22Rv1 (cell line): ENCODE data around the gene CRYM.

Experiments
- ZFX ChIP-seq: fragments of 450-650 bp; IDR thresholded peaks from 2 replicates; pipeline ENCODE4 v1.6.1; 2017; ENCODE audit warnings: antibody characterized with exemption, borderline replicate concordance
- TF ChIP-seq, protein P1 (sequence below): fragments of 450-650 bp; IDR thresholded peaks from 2 replicates; pipeline ENCODE4 v1.5.1; 2017; ENCODE audit warnings: mild to moderate bottlenecking

DNA sequence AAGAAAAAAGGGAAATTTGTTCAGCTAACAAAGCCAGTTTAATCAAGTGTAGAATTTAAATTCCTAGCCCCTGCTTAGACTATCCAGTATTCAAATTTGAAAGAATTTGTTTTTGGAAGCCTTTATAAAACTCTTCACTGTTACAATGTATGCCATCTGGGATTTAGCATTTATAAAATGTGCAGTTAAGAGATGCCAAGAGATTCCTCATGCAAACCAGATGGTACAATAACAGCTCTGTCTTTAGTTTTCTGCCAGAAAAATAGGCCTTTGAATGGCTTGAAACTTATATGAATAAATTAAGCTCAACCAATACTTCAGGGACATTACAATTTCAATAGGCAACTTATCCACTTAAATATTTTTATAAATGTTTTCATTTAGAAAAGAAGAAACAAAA, 51.3 kb downstream of the CRYM start:
- TF ChIP-seq, protein P1, sequence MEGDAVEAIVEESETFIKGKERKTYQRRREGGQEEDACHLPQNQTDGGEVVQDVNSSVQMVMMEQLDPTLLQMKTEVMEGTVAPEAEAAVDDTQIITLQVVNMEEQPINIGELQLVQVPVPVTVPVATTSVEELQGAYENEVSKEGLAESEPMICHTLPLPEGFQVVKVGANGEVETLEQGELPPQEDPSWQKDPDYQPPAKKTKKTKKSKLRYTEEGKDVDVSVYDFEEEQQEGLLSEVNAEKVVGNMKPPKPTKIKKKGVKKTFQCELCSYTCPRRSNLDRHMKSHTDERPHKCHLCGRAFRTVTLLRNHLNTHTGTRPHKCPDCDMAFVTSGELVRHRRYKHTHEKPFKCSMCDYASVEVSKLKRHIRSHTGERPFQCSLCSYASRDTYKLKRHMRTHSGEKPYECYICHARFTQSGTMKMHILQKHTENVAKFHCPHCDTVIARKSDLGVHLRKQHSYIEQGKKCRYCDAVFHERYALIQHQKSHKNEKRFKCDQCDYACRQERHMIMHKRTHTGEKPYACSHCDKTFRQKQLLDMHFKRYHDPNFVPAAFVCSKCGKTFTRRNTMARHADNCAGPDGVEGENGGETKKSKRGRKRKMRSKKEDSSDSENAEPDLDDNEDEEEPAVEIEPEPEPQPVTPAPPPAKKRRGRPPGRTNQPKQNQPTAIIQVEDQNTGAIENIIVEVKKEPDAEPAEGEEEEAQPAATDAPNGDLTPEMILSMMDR, result no peak
- no peak for TF ChIP-seq ZFX
